ENCODE measurements around the gene PRDM13. TPM values are rescaled to one million over a fixed set of nuclear protein-coding genes. Genes with fewer than 3 reads are reported as not detected.

The PRDM13 gene
- total RNA-seq, 1 donor from 2014 or later: 0.04 TPM

- H3K4me3 ChIP-seq (ENCODE audit: low read depth, low read length): peak overlapping the region; percentile 6
- no peaks in the 10 kb centered on the region for H3K36me3 ChIP-seq (ENCODE audit: control insufficient read depth, insufficient read depth, low read length)
- peaks cover 79% of the 10 kb centered on the region for H3K27me3 ChIP-seq (ENCODE audit: control insufficient read depth, insufficient read depth, low read length)
- TF ChIP-seq, protein P1, sequence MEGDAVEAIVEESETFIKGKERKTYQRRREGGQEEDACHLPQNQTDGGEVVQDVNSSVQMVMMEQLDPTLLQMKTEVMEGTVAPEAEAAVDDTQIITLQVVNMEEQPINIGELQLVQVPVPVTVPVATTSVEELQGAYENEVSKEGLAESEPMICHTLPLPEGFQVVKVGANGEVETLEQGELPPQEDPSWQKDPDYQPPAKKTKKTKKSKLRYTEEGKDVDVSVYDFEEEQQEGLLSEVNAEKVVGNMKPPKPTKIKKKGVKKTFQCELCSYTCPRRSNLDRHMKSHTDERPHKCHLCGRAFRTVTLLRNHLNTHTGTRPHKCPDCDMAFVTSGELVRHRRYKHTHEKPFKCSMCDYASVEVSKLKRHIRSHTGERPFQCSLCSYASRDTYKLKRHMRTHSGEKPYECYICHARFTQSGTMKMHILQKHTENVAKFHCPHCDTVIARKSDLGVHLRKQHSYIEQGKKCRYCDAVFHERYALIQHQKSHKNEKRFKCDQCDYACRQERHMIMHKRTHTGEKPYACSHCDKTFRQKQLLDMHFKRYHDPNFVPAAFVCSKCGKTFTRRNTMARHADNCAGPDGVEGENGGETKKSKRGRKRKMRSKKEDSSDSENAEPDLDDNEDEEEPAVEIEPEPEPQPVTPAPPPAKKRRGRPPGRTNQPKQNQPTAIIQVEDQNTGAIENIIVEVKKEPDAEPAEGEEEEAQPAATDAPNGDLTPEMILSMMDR (IDR thresholded peaks at IDR 0.05; ENCODE audit: insufficient read depth, low read length, poor library complexity, severe bottlenecking): no peak
- no peak for DNase-seq (ENCODE audit: low read depth)
These were observed 6.1 kb downstream of the PRDM13 start for GRCh38 chr6:99612551-99613408.

- Histone ChIP-seq H3K4me3 (ENCODE audit: low read depth, low read length) (peak overlapping the region; percentile 21), H3K36me3 (ENCODE audit: control insufficient read depth, insufficient read depth, low read length) (no peaks in the 10 kb centered on the region), H3K27me3 (ENCODE audit: control insufficient read depth, insufficient read depth, low read length) (peaks cover 79% of the 10 kb centered on the region)
- TF ChIP-seq, protein P1 (IDR thresholded peaks at IDR 0.05; ENCODE audit: insufficient read depth, low read length, poor library complexity, severe bottlenecking): peak; percentile 34
- no peak for DNase-seq (ENCODE audit: low read depth)
These were observed 6.7 kb downstream of the PRDM13 start for GRCh38 chr6:99613409-99613704.

- Histone ChIP-seq H3K36me3 (ENCODE audit: control insufficient read depth, insufficient read depth, low read length) (no peaks in the 10 kb centered on the region), H3K4me3 (ENCODE audit: low read depth, low read length) (peak overlapping the region; percentile 21), H3K27me3 (ENCODE audit: control insufficient read depth, insufficient read depth, low read length) (peaks cover 79% of the 10 kb centered on the region)
- DNase-seq (ENCODE audit: low read depth): no peak
- TF ChIP-seq, protein P1 (IDR thresholded peaks at IDR 0.05; ENCODE audit: insufficient read depth, low read length, poor library complexity, severe bottlenecking): no peak
These were observed 7.2 kb downstream of the PRDM13 start for GRCh38 chr6:99613705-99614429.

DNA sequence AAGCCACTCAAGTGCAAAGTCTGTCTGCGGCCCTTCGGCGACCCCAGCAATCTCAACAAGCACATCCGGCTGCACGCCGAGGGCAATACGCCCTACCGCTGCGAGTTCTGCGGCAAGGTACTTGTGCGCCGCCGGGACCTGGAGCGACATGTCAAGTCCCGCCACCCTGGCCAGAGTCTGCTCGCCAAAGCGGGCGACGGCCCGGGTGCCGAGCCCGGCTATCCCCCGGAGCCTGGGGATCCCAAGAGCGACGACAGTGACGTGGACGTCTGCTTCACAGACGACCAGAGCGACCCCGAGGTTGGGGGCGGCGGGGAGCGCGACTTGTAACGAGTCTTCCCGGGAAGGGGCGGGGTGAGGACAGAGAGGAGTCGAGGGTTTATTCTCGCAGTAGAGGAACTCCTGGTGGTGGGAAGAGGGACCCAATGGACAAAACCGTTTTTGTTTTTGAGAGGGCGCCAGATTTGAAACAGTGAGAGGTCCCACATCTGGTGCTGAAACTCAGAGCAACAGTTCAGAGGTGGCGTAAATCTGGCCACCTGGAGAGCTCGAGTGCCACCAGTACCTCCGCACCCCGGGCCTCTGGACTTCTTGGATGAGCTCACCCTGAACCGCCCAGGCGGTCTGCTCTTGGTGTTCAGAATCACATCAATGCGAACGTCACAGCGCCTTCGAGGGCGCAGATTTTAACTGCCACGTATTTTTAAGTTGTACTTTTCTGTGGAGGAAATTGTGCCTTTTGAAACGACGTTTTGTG, 8.0 kb downstream of the PRDM13 start:
- H3K4me3 ChIP-seq (ENCODE audit: low read depth, low read length): no peak overlapping the region
- no peak for DNase-seq (ENCODE audit: low read depth)
- peaks cover 78% of the 10 kb centered on the region for H3K27me3 ChIP-seq (ENCODE audit: control insufficient read depth, insufficient read depth, low read length)
- TF ChIP-seq, protein P1 (IDR thresholded peaks at IDR 0.05; ENCODE audit: insufficient read depth, low read length, poor library complexity, severe bottlenecking): no peak
- H3K36me3 ChIP-seq (ENCODE audit: control insufficient read depth, insufficient read depth, low read length): no peaks in the 10 kb centered on the region

DNA sequence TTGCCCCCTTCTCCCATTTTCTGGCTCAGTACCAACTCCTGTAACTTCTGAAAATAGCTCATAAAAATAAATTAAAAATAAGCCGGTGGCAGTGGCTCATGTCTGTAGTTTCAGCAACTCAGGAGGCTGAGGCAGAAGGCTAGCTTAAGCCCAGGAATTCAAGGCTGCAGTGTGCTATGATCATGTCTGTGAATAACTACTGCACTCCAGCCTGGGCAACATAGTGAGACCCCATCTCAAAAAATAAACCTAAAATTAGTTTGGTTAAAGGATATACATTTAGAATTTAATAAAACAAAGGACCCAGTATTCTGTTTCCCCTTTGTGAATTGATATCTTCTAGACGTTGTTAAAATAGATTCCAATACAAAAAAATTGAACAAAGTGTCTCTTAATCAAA, 10.5 kb downstream of the PRDM13 start:
- Histone ChIP-seq H3K27me3 (ENCODE audit: control insufficient read depth, insufficient read depth, low read length) (peaks cover 73% of the 10 kb centered on the region), H3K4me3 (ENCODE audit: low read depth, low read length) (no peak overlapping the region), H3K36me3 (ENCODE audit: control insufficient read depth, insufficient read depth, low read length) (no peaks in the 10 kb centered on the region)
- no peak for DNase-seq (ENCODE audit: low read depth)
- TF ChIP-seq, protein P1 (IDR thresholded peaks at IDR 0.05; ENCODE audit: insufficient read depth, low read length, poor library complexity, severe bottlenecking): no peak

All from kidney epithelial cell (primary cell).